Superior temporal gyrus (tissue), 1 donor: ENCODE results near the gene VDR.

Source experiments
- DNase-seq: peaks from one replicate; pipeline ENCODE4 v3.0.0-alpha.2; 2016; ENCODE audit errors: extremely low spot score

VDR gene

GRCh38 chr12:47870175-47870781 lies 34.5 kb downstream of the VDR start:
- no peak for DNase-seq

- DNase-seq: no peak
Observed at GRCh38 chr12:47868552-47869031, 36.2 kb downstream of the VDR start.

GRCh38 chr12:47868041-47868440 lies 36.8 kb downstream of the VDR start:
- DNase-seq: no peak

DNA sequence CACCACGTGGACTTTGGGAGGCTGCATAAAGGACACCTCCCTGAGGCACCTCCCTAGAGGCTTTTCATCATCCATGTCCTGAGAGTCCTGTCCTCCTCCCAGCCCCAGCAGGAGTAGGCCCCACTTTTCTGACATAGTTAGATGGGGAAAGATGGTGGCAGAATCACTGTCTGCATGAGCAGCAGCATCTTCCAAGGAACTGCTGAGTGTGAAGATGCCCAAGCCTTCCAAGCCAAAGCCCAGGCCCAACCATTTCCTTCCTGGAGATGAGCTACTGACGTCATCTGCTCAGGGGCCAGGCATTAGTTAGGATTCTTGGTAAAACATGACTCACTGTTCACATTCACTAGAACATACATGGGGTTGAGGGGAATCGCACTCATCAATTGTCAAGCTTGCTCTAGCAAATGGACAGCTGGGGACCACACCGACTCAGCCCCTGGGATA lies 37.3 kb downstream of the VDR start:
- no peak for DNase-seq

DNA sequence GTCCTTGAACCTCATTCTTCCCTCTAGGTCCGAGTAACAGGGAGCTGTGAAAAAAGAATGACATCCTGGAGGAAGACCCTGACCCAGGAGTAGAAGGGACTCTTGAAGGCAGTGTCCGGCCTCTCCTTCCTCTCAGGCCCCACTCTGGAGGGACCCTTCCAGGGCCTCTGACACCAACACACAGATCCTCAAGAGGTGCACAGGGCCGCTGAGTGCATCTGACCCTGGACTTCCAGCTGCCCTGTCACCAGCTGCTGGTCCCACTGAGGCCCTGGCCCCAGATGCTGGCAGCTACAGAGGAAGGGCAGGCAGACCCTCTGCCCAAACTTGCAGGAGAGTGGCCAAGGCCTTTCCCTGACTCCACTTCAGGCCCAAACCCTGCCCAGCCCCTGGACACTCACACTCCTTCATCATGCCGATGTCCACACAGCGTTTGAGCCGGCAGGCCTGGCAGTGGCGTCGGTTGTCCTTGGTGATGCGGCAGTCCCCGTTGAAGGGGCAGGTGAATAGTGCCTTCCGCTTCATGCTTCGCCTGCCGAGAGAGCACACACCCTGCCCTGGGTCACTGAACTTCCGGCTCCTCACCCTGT lies 40.1 kb downstream of the VDR start:
- DNase-seq: no peak

DNA sequence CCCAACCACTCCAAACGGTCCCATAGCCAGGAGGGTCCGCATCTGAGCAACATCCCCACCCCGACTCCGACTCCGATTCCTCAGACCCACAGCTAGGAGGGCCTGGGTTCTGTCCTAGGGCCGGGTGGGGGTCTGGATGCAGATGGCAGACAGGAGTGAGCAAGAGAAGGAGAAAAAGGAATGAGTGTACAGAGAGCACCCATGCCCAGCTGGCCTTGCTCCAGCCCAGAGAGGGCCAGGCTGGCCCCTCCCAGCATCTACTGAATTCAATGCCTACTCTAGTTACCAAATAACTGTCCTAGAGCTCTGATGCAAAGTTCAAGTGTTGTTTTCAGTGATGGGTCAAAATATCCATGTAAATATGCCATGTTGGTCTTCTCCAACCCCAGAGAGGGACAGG lies 40.8 kb downstream of the VDR start:
- no peak for DNase-seq

- DNase-seq: no peak
Observed at GRCh38 chr12:47863467-47863866, 41.3 kb downstream of the VDR start.

- DNase-seq: no peak
Observed at GRCh38 chr12:47862881-47863280, 41.9 kb downstream of the VDR start.

GRCh38 chr12:47862167-47862750 lies 42.5 kb downstream of the VDR start:
- DNase-seq: no peak

DNA sequence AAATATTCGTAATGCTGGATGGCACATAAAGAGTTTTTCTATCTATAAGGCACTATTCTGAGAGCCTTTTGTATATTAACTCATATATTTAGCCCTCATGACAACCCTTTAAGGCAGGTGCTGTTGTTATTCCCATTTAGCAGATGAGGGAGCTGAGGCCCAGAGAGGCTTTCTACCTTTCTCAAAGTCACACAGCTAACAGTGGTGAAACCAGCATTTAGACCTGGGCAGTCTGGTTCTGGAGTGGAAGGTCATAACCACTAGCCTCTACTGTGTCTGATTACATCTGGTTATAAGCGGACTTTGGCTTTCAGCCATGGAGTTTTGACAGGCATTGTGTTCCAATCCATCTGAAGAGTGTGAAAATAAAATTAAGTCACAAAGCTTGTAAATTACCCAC lies 43.9 kb downstream of the VDR start:
- no peak for DNase-seq

DNA sequence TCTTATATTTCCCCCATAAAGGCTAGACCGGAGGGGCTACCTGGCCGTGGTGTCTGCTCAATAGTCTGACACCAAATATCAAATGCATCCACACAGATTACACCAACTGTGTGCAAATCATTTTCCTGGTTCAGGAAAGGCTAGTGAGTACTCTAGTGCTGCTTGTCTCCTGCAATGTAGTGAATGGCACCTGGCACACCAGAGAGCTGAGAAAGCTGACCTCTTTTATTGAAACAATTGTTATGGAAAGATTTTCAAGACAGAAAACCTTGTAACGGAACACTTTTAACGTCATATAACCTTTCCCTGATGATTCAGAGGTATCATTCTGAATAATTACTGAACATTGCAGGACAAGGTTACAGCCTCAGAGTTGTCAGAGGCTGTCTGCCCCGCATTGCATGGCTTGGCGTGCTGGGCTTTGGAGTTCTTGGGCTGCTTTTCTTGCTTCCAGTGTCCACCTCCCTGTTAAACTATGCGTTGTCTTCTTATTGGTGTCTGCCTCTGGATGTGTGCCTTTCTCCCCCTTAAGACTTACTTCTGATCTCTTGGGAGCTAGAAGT lies 44.4 kb downstream of the VDR start:
- no peak for DNase-seq

DNA sequence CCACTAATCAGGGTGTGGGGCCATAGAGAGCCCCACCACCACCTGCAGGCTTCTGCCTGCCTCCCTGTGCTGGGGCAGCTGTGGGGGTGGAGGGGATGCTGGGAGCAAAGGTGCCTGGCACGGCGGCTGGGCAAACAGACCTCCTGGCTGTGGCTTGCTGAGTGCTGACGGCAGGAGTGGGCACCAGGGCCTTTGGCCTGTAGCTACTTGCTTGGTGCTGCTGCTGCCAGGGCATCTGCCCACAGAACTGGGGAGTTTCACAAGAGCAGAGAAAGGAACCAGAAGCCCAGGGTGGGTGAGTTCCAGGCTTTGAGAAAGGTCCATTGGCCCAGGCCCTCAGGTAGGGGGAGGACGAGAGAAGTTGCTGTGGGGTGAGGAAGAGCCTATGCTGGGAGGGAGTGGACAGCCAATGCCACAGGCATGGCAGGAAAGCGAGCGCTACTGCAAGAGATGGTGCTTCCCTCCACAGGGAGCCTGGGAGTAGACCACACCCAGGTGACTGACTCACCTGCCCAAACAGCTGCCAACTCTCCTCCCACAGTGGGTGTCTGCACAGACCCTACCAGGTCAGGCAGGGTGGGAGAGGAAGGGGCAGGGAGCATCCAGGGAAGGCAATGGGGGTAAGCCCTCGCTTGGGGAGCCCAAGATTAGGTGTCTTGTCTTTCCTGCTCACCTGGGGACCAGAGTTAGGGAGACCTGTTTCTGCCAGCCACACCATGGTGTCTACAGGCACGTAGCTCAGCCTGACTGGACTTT lies 46.1 kb downstream of the VDR start:
- DNase-seq: no peak

DNA sequence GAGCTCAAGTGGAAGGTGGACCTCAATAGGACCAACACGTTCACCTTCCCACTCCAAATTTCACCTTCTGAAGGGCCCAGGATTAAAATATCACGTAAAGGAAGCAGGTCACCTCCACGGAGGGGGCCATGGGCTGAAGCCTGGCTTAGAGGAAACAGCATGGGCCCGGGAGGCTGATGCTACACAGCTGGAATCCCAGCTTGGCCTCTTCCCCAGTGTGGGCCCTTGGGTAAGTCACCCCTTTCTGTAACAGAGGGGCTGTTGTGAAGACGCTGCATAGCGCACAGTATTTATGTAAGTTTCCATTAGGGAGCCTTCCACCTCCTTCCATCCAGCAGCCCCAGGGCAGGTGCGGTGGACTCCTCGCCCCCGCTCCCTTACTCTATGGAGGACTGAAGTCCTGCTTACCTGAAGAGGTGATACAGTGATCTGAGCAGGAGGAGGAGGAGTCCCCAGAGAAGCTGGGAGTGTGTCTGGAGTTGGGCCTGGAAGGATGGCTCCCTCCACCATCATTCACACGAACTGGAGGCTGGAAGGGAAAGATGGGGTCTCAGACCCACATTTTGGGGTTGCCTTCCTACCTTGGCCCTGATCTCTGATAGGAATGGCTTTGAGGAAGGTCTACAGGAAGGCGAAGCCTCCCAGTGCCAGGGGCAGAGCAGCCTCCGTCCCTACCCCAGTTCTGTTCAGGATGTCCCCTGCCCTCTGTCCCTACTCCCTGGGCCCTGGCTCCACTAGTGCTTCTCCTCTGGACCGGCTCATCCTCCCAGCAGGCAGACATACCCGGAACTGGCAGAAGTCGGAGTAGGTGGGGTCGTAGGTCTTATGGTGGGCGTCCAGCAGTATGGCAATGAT lies 47.8 kb downstream of the VDR start:
- DNase-seq: no peak

DNA sequence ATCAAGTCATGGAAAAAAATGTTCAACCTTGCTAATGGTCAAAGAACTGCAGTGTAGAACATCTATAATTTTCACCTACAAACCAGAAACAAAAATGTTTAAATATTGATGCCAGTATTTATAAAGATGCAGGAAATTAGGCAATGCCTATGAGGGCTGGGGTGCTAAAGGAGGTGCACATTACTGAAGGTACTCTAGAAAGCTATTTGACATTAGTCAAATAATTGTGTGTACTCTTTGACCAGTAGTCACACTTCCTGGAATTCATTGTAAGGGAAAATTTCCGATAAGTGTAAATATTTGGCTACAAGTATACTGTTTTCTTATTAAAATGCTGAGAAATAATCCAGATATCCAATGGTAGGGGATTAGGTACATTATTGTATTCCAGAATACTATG lies 48.7 kb downstream of the VDR start:
- no peak for DNase-seq

DNA sequence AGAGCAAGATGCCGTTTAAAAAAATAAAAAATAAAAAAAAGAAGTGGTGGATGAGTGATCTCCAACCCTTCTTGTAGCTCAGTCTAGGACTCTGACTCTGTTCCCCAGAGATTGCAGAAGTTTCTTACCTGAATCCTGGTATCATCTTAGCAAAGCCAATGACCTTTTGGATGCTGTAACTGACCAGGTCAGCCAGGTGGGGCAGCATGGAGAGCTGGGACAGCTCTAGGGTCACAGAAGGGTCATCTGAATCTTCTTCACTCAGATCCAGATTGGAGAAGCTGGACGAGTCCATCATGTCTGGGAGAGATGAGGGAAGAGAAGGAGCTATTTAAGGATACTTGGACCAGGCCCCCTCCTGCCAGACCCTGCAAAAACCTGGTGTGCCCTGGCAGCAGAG lies 49.3 kb downstream of the VDR start:
- no peak for DNase-seq

GRCh38 chr12:47854531-47854930 lies 50.3 kb downstream of the VDR start:
- no peak for DNase-seq

GRCh38 chr12:47852096-47852571 lies 52.7 kb downstream of the VDR start:
- no peak for DNase-seq

GRCh38 chr12:47851303-47851952 lies 53.4 kb downstream of the VDR start:
- DNase-seq: no peak

- DNase-seq: no peak
Observed at GRCh38 chr12:47850153-47851084, 54.4 kb downstream of the VDR start.

- DNase-seq: no peak
Observed at GRCh38 chr12:47849261-47849660, 55.5 kb downstream of the VDR start.
